CD4-positive, alpha-beta memory T cell (primary cell): ENCODE measurements around the gene ZFAND4. TPM values are rescaled to one million over a fixed set of nuclear protein-coding genes. Genes with fewer than 3 reads are reported as not detected.

Experiments
- CTCF ChIA-PET: fragments of 350-600 bp; sonication (Branson Sonifier 250); formaldehyde crosslinking; loops from one replicate; lab custom pipeline; 2021; ENCODE audit warnings: inconsistent platforms; ENCODE audit not compliant: partially characterized antibody; lab: Charles Lee
- POLR2A ChIA-PET: fragments of 350-600 bp; sonication (Branson Sonifier 250); formaldehyde crosslinking; loops from one replicate; lab custom pipeline; 2021; ENCODE audit not compliant: partially characterized antibody; lab: Charles Lee
- DNase-seq, 5 donors: peaks; one replicate each; pipeline versions ENCODE4 v3.0.0 to v3.0.0-alpha.2; 2020 to 2022; ENCODE audit warnings: mixed read lengths in 1 of 5
- H3K27ac ChIP-seq: one replicate; pipeline ENCODE4 v1.7.0; 2013; ENCODE audit warnings: low read depth, low read length
- H3K27me3 ChIP-seq: 2 replicates; pipeline ENCODE4 v1.7.0; 2013; ENCODE audit warnings: mild to moderate bottlenecking, low read length, moderate library complexity; ENCODE audit not compliant: insufficient read depth
- H3K36me3 ChIP-seq: 2 replicates; pipeline ENCODE4 v1.7.0; 2013; ENCODE audit warnings: mild to moderate bottlenecking, low read length, moderate library complexity; ENCODE audit not compliant: insufficient read depth
- H3K4me1 ChIP-seq: 2 replicates; pipeline ENCODE4 v1.7.0; 2013; ENCODE audit warnings: mild to moderate bottlenecking, low read length, moderate library complexity; ENCODE audit not compliant: insufficient read depth
- H3K4me3 ChIP-seq, 2 donors: one replicate each; pipeline ENCODE4 v1.7.0; 2013; ENCODE audit warnings: low read length in 2 of 2, mild to moderate bottlenecking in 1 of 2
- H3K9me3 ChIP-seq, 2 donors: one replicate each; pipeline ENCODE4 v1.7.0; 2013; ENCODE audit warnings: low read length in 2 of 2, control low read depth in 1 of 2; ENCODE audit not compliant: control insufficient read depth in 1 of 2
- H3K27ac Mint-ChIP-seq, 7 donors: one replicate each; pipeline ENCODE4 v1.8.0; 2020 to 2021; ENCODE audit warnings: mixed read lengths in 7 of 7, mild to moderate bottlenecking in 6 of 7, inconsistent platforms in 3 of 7, moderate library complexity in 3 of 7
- H3K27me3 Mint-ChIP-seq, 2 donors: one replicate each; pipeline ENCODE4 v1.8.0; 2020 to 2021; ENCODE audit warnings: mixed read lengths in 2 of 2
- H3K36me3 Mint-ChIP-seq, 2 donors: one replicate each; pipeline ENCODE4 v1.8.0; 2020 to 2021; ENCODE audit warnings: mixed read lengths in 2 of 2, inconsistent platforms in 1 of 2, mild to moderate bottlenecking in 1 of 2
- H3K4me1 Mint-ChIP-seq, 4 donors: one replicate each; pipeline ENCODE4 v1.8.0; 2020 to 2021; ENCODE audit warnings: mixed read lengths in 4 of 4, mild to moderate bottlenecking in 1 of 4
- H3K4me3 Mint-ChIP-seq, 8 donors: one replicate each; pipeline ENCODE4 v1.8.0; 2020 to 2021; ENCODE audit warnings: mixed read lengths in 8 of 8, mild to moderate bottlenecking in 7 of 8, moderate library complexity in 6 of 8, inconsistent platforms in 3 of 8
- H3K9me3 Mint-ChIP-seq, 8 donors: one replicate each; pipeline ENCODE4 v1.8.0; 2020 to 2021; ENCODE audit warnings: mixed read lengths in 8 of 8, mild to moderate bottlenecking in 5 of 8, inconsistent platforms in 3 of 8, moderate library complexity in 1 of 8
- intact Hi-C: fragments of 100-400 bp; cut with micrococcal nuclease; formaldehyde crosslinking; loops from one replicate; pipeline ENCODE4 v1.15.1; 2023
- polyA plus RNA-seq, 2 donors: library from polyadenylated mRNA; unstranded; fragments of 300-500 nt; fragmentation: Illumina TruSeq; gene quantifications; one replicate each; pipeline ENCODE4 v1.2.3, GENCODE V29; 2021
- total RNA-seq, 2 experiments: library from RNA; stranded (reverse); gene quantifications; one replicate each; pipeline ENCODE4 v1.2.3, GENCODE V29; 2021

Gene ZFAND4
- total and polyA plus RNA-seq, 4 experiments from 2014 or later: 17.9 to 28.1 (median 24.6) TPM

GRCh38 chr10:45592926-45593325 lies 79.6 kb downstream of the ZFAND4 start:
- H3K4me3 Mint-ChIP-seq: peak overlapping the region; percentile 90 to 97 (median 96)
- no peaks in the 10 kb centered on the region for H3K27me3 Mint-ChIP-seq
- peak overlapping the region; percentile 66 for H3K27ac ChIP-seq
- peak overlapping the region; percentile 31 to 97 (median 96) for H3K27ac Mint-ChIP-seq
- H3K4me1 Mint-ChIP-seq: peaks cover 25 to 58% (median 36%) of the 10 kb centered on the region in 4 donors
- no peak for DNase-seq
- peaks cover 33% of the 10 kb centered on the region for H3K4me1 ChIP-seq
- H3K9me3 Mint-ChIP-seq: peaks cover 0 to 6% (median 0%) of the 10 kb centered on the region in 8 donors
- intact Hi-C loops: loop anchor here (1.0 kb wide), 1 partner anchor 12 kb away; no protein-coding TSS in a partner anchor
- ChIA-PET POLR2A (interaction anchor here (1.2 to 2.3 kb wide), 2 partner anchors 12 to 128 kb away, joined by 5 to 27 read pairs; no protein-coding TSS in a partner anchor), CTCF (interaction anchor here (0.9 kb wide), 1 partner anchor 79 kb away, joined by 3 read pairs; the partner anchor contains the start of gene ZFAND4)
- H3K27me3 ChIP-seq: no peaks in the 10 kb centered on the region
- no peaks in the 10 kb centered on the region for H3K9me3 ChIP-seq
- H3K4me3 ChIP-seq: peak overlapping the region in 1 of 2 donors; percentile 62
- H3K36me3 Mint-ChIP-seq: peaks cover 25 to 29% of the 10 kb centered on the region in 2 donors
- no peaks in the 10 kb centered on the region for H3K36me3 ChIP-seq

GRCh38 chr10:45592432-45592831 lies 80.1 kb downstream of the ZFAND4 start:
- intact Hi-C loops: no loop called here
- no peaks in the 10 kb centered on the region for H3K36me3 ChIP-seq
- CTCF ChIA-PET: interaction anchor here (0.9 kb wide), 1 partner anchor 80 kb away, joined by 3 read pairs; the partner anchor contains the start of gene ZFAND4
- DNase-seq: peak in 2 of 5 donors; percentile 19 to 26
- H3K4me3 Mint-ChIP-seq: peak overlapping the region; percentile 6 to 95 (median 74)
- H3K9me3 ChIP-seq: no peaks in the 10 kb centered on the region
- POLR2A ChIA-PET: no interaction called here
- peaks cover 33% of the 10 kb centered on the region for H3K4me1 ChIP-seq
- peaks cover 25 to 58% (median 37%) of the 10 kb centered on the region in 4 donors for H3K4me1 Mint-ChIP-seq
- no peak overlapping the region for H3K27ac ChIP-seq
- peaks cover 0 to 6% (median 0%) of the 10 kb centered on the region in 8 donors for H3K9me3 Mint-ChIP-seq
- peaks cover 28 to 29% of the 10 kb centered on the region in 2 donors for H3K36me3 Mint-ChIP-seq
- peak overlapping the region in 6 of 7 donors; percentile 11 to 87 (median 56) for H3K27ac Mint-ChIP-seq
- H3K27me3 Mint-ChIP-seq: no peaks in the 10 kb centered on the region
- no peaks in the 10 kb centered on the region for H3K27me3 ChIP-seq
- H3K4me3 ChIP-seq: no peak overlapping the region

- Mint-ChIP-seq H3K27me3 (no peaks in the 10 kb centered on the region), H3K4me1 (peaks cover 25 to 58% (median 38%) of the 10 kb centered on the region in 4 donors), H3K9me3 (peaks cover 0 to 6% (median under 1%) of the 10 kb centered on the region in 8 donors), H3K4me3 (peak overlapping the region in 4 of 8 donors; percentile 8 to 45 (median 14)), H3K36me3 (peaks cover 31 to 35% of the 10 kb centered on the region in 2 donors), H3K27ac (peak overlapping the region in 3 of 7 donors; percentile 13 to 92 (median 28))
- Histone ChIP-seq H3K9me3 (no peaks in the 10 kb centered on the region), H3K27me3 (no peaks in the 10 kb centered on the region), H3K27ac (no peak overlapping the region), H3K36me3 (no peaks in the 10 kb centered on the region), H3K4me1 (peaks cover 33% of the 10 kb centered on the region), H3K4me3 (no peak overlapping the region)
- no peak for DNase-seq
- CTCF ChIA-PET: no interaction called here
- POLR2A ChIA-PET: no interaction called here
- intact Hi-C loops: no loop called here
Observed at GRCh38 chr10:45591280-45591679, 81.3 kb downstream of the ZFAND4 start.

- Histone ChIP-seq H3K27ac (no peak overlapping the region), H3K4me1 (peaks cover 29% of the 10 kb centered on the region), H3K9me3 (no peaks in the 10 kb centered on the region), H3K27me3 (no peaks in the 10 kb centered on the region), H3K36me3 (no peaks in the 10 kb centered on the region), H3K4me3 (no peak overlapping the region)
- H3K36me3 Mint-ChIP-seq: peaks cover 39 to 45% of the 10 kb centered on the region in 2 donors
- no peak for DNase-seq
- ChIA-PET POLR2A (no interaction called here), CTCF (no interaction called here)
- H3K27ac Mint-ChIP-seq: no peak overlapping the region
- intact Hi-C loops: no loop called here
- H3K9me3 Mint-ChIP-seq: peaks cover 0 to 10% (median 4%) of the 10 kb centered on the region in 8 donors
- H3K4me1 Mint-ChIP-seq: peaks cover 26 to 53% (median 35%) of the 10 kb centered on the region in 4 donors
- no peak overlapping the region for H3K4me3 Mint-ChIP-seq
- no peaks in the 10 kb centered on the region for H3K27me3 Mint-ChIP-seq
Observed at GRCh38 chr10:45589868-45590267, 82.7 kb downstream of the ZFAND4 start.

GRCh38 chr10:45589009-45589408 lies 83.6 kb downstream of the ZFAND4 start:
- peaks cover 0 to 14% (median 4%) of the 10 kb centered on the region in 8 donors for H3K9me3 Mint-ChIP-seq
- no peaks in the 10 kb centered on the region for H3K9me3 ChIP-seq
- intact Hi-C loops: no loop called here
- H3K36me3 ChIP-seq: no peaks in the 10 kb centered on the region
- no peaks in the 10 kb centered on the region for H3K27me3 Mint-ChIP-seq
- POLR2A ChIA-PET: no interaction called here
- no peak overlapping the region for H3K4me3 ChIP-seq
- H3K4me3 Mint-ChIP-seq: no peak overlapping the region
- DNase-seq: no peak
- H3K4me1 Mint-ChIP-seq: peaks cover 29 to 54% (median 38%) of the 10 kb centered on the region in 4 donors
- H3K27ac ChIP-seq: no peak overlapping the region
- CTCF ChIA-PET: no interaction called here
- H3K27ac Mint-ChIP-seq: no peak overlapping the region
- peaks cover 29% of the 10 kb centered on the region for H3K4me1 ChIP-seq
- H3K27me3 ChIP-seq: no peaks in the 10 kb centered on the region
- peaks cover 42 to 51% of the 10 kb centered on the region in 2 donors for H3K36me3 Mint-ChIP-seq

GRCh38 chr10:45586028-45586824 lies 86.3 kb downstream of the ZFAND4 start:
- Mint-ChIP-seq H3K27me3 (no peaks in the 10 kb centered on the region), H3K4me1 (peaks cover 19 to 40% (median 31%) of the 10 kb centered on the region in 4 donors), H3K27ac (no peak overlapping the region), H3K9me3 (peaks cover 0 to 14% (median 4%) of the 10 kb centered on the region in 8 donors), H3K4me3 (no peak overlapping the region), H3K36me3 (peaks cover 38 to 47% of the 10 kb centered on the region in 2 donors)
- H3K9me3 ChIP-seq: no peaks in the 10 kb centered on the region
- H3K4me3 ChIP-seq: no peak overlapping the region
- ChIA-PET CTCF (no interaction called here), POLR2A (no interaction called here)
- H3K36me3 ChIP-seq: no peaks in the 10 kb centered on the region
- intact Hi-C loops: no loop called here
- no peaks in the 10 kb centered on the region for H3K27me3 ChIP-seq
- H3K4me1 ChIP-seq: peaks cover 18% of the 10 kb centered on the region
- no peak overlapping the region for H3K27ac ChIP-seq
- DNase-seq: no peak

- Mint-ChIP-seq H3K36me3 (peaks cover 34 to 37% of the 10 kb centered on the region in 2 donors), H3K27me3 (no peaks in the 10 kb centered on the region), H3K27ac (no peak overlapping the region), H3K9me3 (peaks cover 0 to 14% (median 4%) of the 10 kb centered on the region in 8 donors), H3K4me1 (peaks cover 26 to 43% (median 37%) of the 10 kb centered on the region in 4 donors), H3K4me3 (no peak overlapping the region)
- Histone ChIP-seq H3K4me3 (no peak overlapping the region), H3K36me3 (no peaks in the 10 kb centered on the region), H3K27me3 (no peaks in the 10 kb centered on the region), H3K9me3 (no peaks in the 10 kb centered on the region), H3K27ac (no peak overlapping the region), H3K4me1 (peaks cover 21% of the 10 kb centered on the region)
- no peak for DNase-seq
- ChIA-PET CTCF (no interaction called here), POLR2A (no interaction called here)
- intact Hi-C loops: loop anchor here (1.0 kb wide), 1 partner anchor 9 kb away; no protein-coding TSS in a partner anchor
Observed at GRCh38 chr10:45585131-45585530, 87.4 kb downstream of the ZFAND4 start.
